ENCODE data around the gene TSPAN31.
"Not testable (repeated sequence)": the region's sequence is repeated elsewhere in the genome, so short reads cannot be mapped to it uniquely, and the experiment has no call there.

Gene TSPAN31

DNA sequence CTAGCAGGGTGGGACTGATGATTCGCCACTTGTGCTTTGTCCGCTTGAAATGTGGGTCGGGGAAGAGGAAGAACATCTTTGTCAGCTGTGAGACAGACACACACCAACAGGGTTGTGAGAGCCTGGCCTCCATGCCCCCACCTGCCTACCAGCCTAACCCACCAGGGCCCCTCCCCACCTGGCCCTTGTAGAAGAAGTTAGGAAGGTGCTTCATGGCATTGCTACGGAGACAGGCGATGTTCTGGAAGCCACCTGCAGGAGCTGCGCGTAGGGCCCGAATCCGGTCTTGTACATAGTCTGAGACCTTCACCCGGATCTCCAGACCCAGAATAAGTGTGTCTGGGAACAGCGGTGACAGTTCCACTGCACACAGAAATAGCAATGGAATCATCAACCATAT is 24.8 kb downstream of the TSPAN31 start:
- DNase-seq = no peak

DNA sequence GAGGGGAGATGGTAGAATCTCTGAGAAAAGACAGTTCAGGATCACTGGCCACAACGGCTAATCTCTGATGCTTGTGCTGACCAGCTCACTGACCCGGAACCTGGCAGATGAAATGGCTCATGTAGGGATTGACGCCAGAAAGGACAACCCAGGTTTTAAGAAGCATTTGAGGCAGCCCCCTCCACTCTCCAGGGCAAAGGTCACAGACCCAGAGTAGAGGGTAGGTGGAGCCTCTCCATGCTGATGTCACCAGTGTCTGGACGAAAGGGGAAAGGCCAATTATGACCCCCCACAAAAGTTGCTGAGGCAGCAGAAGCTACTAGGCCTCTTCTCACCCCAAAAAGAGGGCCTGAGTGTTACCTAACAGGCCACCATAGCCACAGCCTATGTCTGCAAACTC is 25.9 kb downstream of the TSPAN31 start:
- no peak for DNase-seq

DNA sequence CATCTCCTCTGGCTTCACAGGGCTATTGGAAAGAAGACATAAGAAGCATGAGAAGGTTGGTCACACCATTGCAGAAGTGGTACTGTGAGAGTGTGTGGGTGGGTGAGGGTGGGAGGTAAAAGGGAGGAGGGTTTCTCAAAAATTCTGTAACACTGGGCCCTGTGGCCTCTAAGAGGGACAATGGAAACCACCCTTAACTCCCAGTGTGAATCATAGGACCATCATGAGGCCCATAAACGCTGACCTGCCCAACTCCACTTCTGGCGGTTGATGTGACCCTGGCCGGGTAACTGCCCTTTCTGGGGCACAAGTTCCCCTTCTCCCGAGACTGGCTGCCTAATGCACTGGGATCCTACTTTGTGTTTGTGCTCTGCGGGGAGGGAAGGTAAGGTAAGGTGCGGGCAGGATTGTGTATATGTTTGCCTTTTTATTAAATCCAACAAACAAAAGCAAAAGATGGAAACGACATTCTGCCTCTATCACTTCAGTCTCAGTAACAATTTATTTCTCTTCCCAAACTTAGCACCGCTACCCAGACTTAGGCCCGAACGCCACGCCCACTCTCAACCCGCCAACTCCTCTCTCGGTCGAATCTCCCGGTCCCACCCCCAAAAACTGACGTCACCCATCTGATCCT is 26.5 kb downstream of the TSPAN31 start:
- DNase-seq = peak; percentile 94

DNA sequence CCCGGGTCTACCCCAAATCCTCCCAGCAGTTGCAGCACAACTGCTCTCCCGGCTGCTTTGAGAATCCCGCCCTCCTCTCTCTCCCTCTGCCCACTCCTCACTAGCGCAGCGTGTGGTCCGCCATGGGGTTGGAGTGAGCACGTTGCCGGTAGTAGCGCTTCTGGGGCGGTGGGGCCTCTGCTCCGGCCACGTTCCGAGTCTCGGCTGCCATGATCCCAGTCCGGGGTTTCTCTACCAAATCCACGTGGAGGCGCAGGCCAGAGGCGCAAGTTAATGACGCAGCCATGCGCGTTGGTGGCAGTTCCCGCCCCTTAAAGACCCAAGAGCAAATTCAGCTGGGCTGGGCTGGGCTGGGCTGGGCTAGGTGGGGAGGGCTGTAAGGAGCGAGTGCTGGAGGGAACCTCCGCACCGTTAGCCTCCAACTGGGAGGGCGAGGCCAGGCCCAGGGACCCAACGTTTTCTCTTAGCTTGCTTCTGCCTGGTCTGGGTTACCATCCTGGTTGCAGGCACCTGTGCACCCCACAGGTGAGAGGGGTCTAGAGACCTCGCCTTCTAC is 27.1 kb downstream of the TSPAN31 start, which contains the start of gene METTL1:
METTL1 (minus strand) TSS at position 233 of the 556 bp plus-strand sequence; CDS start at position 211, 22 bp downstream.
- DNase-seq = peak; percentile 96

DNA sequence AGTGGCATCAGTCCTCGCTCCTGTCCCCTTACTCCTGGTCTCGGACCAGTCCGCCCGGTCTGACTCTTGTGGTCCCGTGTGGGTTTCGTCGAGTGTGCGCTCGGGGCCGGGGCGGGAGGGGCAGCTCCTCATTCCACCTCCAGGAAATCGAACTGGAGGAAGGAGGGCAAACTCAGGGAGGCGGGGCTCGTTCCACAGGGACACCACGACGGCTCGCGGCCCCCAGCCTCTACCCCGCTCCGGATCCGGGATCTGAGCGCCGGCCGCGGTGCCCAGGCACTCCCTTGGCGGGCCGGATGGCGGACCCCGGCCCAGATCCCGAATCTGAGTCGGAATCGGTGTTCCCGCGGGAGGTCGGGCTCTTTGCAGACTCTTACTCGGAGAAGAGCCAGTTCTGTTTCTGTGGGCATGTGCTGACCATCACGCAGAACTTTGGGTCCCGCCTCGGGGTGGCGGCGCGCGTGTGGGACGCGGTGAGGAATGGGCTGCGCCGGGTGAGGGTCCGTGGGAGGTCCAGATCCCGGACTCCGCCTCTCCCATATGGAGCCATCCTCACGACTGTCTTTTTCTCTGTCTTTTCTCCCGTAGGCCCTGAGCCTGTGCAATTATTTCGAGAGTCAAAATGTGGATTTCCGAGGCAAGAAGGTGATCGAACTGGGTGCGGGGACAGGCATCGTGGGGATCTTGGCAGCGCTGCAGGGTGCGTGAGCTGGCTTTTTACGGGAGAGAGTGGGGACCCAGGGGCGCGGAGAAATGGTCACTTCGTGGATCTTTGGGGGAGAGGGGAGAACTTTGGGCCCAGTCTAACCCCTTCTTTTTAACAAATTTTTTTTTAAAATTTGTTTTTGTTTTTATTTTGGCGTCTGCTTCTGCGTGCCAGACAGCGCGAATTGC is 27.8 kb downstream of the TSPAN31 start, which contains the start of gene EEF1AKMT3:
EEF1AKMT3 (plus strand) TSS at position 186 of the 894 bp plus-strand sequence; CDS start at position 297, 111 bp downstream.
- peak; percentile 47 for DNase-seq

DNA sequence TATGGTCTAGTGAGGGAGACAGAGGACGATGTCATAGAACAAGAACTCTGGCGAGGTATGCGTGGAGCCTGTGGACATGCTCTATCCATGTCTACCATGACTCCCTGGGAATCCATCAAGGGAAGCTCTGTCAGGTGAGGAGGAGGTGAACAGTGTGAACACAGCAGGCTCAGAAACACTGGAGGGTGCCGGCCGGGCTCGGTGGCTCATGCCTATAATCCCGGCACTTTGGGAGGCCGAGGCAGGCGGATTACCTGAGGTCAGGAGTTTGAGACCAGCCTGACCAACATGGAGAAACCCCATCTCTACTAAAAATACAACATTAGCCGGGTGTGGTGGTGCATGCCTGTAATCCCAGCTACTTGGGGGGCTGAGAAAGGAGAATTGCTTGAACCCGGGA is 29.8 kb downstream of the TSPAN31 start:
- not testable (repeated sequence) for DNase-seq

GRCh38 chr12:57775044-57775443 is 30.2 kb downstream of the TSPAN31 start:
- no peak for DNase-seq

GRCh38 chr12:57775563-57776246 is 30.9 kb downstream of the TSPAN31 start:
- no peak for DNase-seq

DNA sequence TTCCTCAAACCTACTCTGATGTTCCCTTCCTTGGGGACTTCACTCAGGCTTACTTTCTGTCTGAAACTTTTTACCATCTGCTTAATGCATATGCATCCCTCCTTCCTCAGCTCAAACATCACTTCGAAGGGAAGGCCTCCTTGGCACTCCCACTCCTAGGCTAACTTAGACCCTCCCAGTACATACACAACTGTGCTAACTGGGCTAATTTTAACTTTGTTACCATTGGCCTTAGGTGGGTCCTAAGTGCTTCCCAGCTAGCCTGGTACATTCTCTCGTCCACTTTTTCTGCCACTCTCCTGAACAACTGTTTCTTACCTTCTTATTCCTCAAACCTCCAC is 31.4 kb downstream of the TSPAN31 start:
- no peak for DNase-seq

- DNase-seq = no peak
Measured at GRCh38 chr12:57777367-57777766, 32.5 kb downstream of the TSPAN31 start.

DNA sequence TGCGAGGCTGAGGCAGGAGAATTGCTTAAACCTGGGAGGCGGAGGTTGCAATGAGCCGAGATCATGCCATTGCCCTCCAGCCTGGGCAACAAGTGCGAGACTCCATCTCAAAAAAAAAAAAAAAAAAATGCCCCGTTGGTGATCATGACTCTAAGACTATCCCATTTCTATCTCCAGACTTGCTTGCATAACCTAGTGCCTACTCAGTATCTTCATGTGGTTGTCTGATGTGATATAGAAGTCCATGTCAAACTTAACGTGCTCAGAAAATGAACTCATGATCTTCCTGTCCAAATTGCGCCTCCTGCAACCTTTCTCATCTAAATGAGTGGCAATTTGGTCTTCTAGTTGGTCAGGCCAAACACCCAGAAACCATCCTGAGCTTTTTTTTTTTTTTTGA is 33.1 kb downstream of the TSPAN31 start:
- no peak for DNase-seq

GRCh38 chr12:57779736-57780135 is 34.9 kb downstream of the TSPAN31 start:
- no peak for DNase-seq

- no peak for DNase-seq
Measured at GRCh38 chr12:57780284-57780897, 35.6 kb downstream of the TSPAN31 start.

GRCh38 chr12:57781244-57781643 is 36.4 kb downstream of the TSPAN31 start:
- no peak for DNase-seq

DNA sequence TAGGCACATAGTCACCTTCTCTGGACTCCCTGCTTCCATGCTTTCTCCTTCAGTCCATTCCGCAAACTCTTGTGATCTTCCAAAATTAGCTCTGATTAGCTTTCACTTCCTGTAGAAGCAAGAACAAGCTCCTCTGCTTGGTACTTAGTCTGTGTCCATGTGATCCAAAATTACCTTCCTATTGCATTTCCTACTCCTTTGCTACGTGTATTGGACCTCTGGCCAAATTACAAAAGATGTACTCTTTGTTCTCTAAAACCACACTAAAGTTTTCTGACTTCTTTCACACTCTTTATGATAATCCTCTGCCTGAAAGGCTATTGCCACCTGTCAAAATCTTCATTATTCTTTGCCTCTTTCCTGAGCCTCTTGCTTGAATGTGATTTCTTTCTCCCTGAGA is 37.0 kb downstream of the TSPAN31 start:
- DNase-seq = no peak

- DNase-seq = no peak
Measured at GRCh38 chr12:57782243-57782607, 37.4 kb downstream of the TSPAN31 start.

- peak; percentile 98 for DNase-seq
Measured at GRCh38 chr12:57782608-57783465, 38.0 kb downstream of the TSPAN31 start, which contains the start of gene TSFM. TSS of gene TSFM (plus strand) at chr12:57782787. CDS start at chr12:57782802, 15 bp downstream.

- no peak for DNase-seq
Measured at GRCh38 chr12:57783466-57783801, 38.6 kb downstream of the TSPAN31 start.

DNA sequence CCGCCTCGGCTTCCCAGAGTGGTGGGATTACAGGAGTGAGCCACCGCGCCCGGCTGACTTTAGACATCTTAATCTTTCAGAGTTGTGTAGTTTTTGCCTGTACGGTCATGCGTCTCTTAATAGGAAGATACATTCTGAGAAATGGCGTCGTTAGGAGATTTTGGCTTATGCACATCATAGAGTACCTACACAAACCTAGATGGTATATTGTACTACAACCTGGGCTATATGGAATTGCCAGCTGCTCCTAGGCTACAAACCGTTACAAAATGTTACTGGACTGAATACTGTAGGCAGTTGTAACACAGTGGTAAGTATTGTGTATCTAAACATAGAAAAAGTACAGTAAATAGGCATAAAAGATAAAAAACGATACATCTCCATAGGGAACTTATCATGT is 39.0 kb downstream of the TSPAN31 start:
- DNase-seq = no peak

- no peak for DNase-seq
Measured at GRCh38 chr12:57793920-57794319, 49.1 kb downstream of the TSPAN31 start.

GRCh38 chr12:57795354-57795753 is 50.5 kb downstream of the TSPAN31 start:
- no peak for DNase-seq

DNA sequence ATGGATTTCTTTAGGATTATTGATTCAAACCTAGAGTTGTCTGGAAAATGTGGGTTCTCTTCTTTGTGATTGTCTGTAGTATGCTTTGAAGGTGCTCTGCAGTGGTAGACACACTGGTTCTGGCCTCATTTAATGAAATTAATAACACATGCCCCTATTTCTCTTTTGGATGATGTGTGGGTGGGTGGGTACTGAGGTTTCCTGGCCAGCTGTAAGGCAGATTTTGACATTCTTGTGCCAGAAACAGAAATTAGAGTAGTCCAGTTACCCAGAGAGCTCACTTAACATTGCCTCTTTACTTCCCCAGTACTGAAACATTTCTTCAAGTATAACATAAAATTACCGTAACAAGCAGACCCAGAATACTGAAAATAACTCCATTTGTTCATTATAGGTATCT is 52.2 kb downstream of the TSPAN31 start:
- DNase-seq = no peak
